ENCODE results near the gene TCAIM. TPM values are rescaled to one million over a fixed set of nuclear protein-coding genes. Genes with fewer than 3 reads are reported as not detected.

The TCAIM gene
- total RNA-seq, 1 experiment from 2014 or later, result 27.6 TPM

- DNase-seq (ENCODE audit: low spot score), result no peak
Observed at GRCh38 chr3:44444896-44445691, 106.5 kb downstream of the TCAIM start.

GRCh38 chr3:44445786-44446185, 107.2 kb downstream of the TCAIM start:
- DNase-seq (ENCODE audit: low spot score), result no peak

GRCh38 chr3:44446929-44447328, 108.4 kb downstream of the TCAIM start:
- no peak for DNase-seq (ENCODE audit: low spot score)

- DNase-seq (ENCODE audit: low spot score), result no peak
Observed at GRCh38 chr3:44451441-44451840, 112.9 kb downstream of the TCAIM start.

- no peak for DNase-seq (ENCODE audit: low spot score)
Observed at GRCh38 chr3:44454258-44454657, 115.7 kb downstream of the TCAIM start.

- DNase-seq (ENCODE audit: low spot score), result no peak
Observed at GRCh38 chr3:44455318-44455717, 116.8 kb downstream of the TCAIM start.

Other genes starting within 250 kb of the TCAIM start
- gene TOPAZ1, start 96.9 kb upstream of the TCAIM start, total RNA-seq (2014; rRNA removed; shearing (Covaris generic)), result not detected in 2 replicates
- gene ZNF445, start 138.9 kb downstream of the TCAIM start, total RNA-seq (2014; rRNA removed; shearing (Covaris generic)), result 4.6 and 5.4 TPM in 2 replicates
- not detected in 2 replicates for gene ZKSCAN7, start 216.4 kb downstream of the TCAIM start, total RNA-seq (2014; rRNA removed; shearing (Covaris generic))
- gene ZNF660, start 246.2 kb downstream of the TCAIM start, total RNA-seq (2014; rRNA removed; shearing (Covaris generic)), result not detected in 2 replicates

Data from A172 (cell line).